ENCODE measurements around the gene LDLRAD2. TPM values are rescaled to one million over a fixed set of nuclear protein-coding genes. Genes with fewer than 3 reads are reported as not detected.

The LDLRAD2 gene
- total and polyA plus RNA-seq, 2 of the 4 experiments (the other 2 are of a cell fraction) = 0.05 TPM; not detected in 1

GRCh38 chr1:21773585-21773984, 38.5 kb upstream of the LDLRAD2 start:
- Histone ChIP-seq H2BK20ac (ENCODE audit: low read depth, low read length) (no peak overlapping the region), H3K4me3 (ENCODE audit: insufficient read depth, low read depth, low read length) (no peak overlapping the region), H2BK15ac (ENCODE audit: low read depth, low read length) (no peak overlapping the region), H4K8ac (ENCODE audit: low read depth in 2 of 2, low read length in 2 of 2) (no peak overlapping the region), H2BK5ac (ENCODE audit: low read depth, low read length, poor library complexity, severe bottlenecking) (no peak overlapping the region), H2AK9ac (replicated peaks; ENCODE audit: low read depth, low read length, poor library complexity) (no peak overlapping the region), H3K36me3 (ENCODE audit: control insufficient read depth, insufficient read depth, low read length) (no peaks in the 10 kb centered on the region), H3K56ac (ENCODE audit: extremely low read depth, insufficient read depth, low read length) (no peak overlapping the region), H3K9me1 (ENCODE audit: insufficient read depth, low read length) (peaks cover 22% of the 10 kb centered on the region), H4K20me1 (ENCODE audit: insufficient read depth, low read length) (peaks cover 91% of the 10 kb centered on the region), H3K23ac (ENCODE audit: low read depth, low read length) (no peak overlapping the region), H2AK5ac (ENCODE audit: low read depth, low read length) (no peak overlapping the region), H3K4me1 (ENCODE audit: control insufficient read depth, insufficient read depth, low read length) (peaks cover 10% of the 10 kb centered on the region), H3K27me3 (ENCODE audit: control insufficient read depth, insufficient read depth, low read length) (no peaks in the 10 kb centered on the region), H3K14ac (replicated peaks; ENCODE audit: low read depth, low read length) (no peak overlapping the region), H2BK120ac (ENCODE audit: low read depth, low read length) (no peak overlapping the region), H3K4ac (ENCODE audit: low read depth, low read length) (no peak overlapping the region), H3K9me3 (ENCODE audit: control insufficient read depth, insufficient read depth, low read length) (peaks cover 2% of the 10 kb centered on the region; the same call in 1 of the 2 replicates), H4K91ac (ENCODE audit: insufficient read depth, low read depth, low read length) (no peak overlapping the region), H3K27ac (ENCODE audit: insufficient read depth, low read length) (no peak overlapping the region), H3K9ac (ENCODE audit: low read depth, low read length) (no peak overlapping the region), H3K4me2 (ENCODE audit: low read depth, low read length) (no peak overlapping the region), H4K5ac (ENCODE audit: low read depth, low read length) (no peak overlapping the region), H3K18ac (ENCODE audit: low read depth, low read length) (no peak overlapping the region), H2AFZ (replicated peaks; ENCODE audit: low read length, poor library complexity) (no peak overlapping the region), H3K79me1 (ENCODE audit: low read depth in 1 of 2, low read length in 2 of 2) (peaks cover 26 to 69% of the 10 kb centered on the region in 2 experiments)
- DNase-seq (no peak), ATAC-seq (ENCODE audit: low read depth) (no peak)
- ChIA-PET POLR2A (ENCODE audit: unreplicated experiment) (no interaction called here), CTCF (no interaction called here)
- intact Hi-C loops (cut with micrococcal nuclease) = no loop called here
- dilution Hi-C loops (cut with HindIII; ENCODE audit: low sequenced_read_pairs, unreplicated experiment) = no loop called here
- no TSS peak for BruUV-seq (replicated peaks)
- in situ Hi-C loops (cut with MboI; ENCODE audit: low sequenced_read_pairs) = no loop called here
- no peak for TF ChIP-seq NFE2L2 (IDR thresholded peaks at IDR 0.05; ENCODE audit: low read depth, low read length)
- TF ChIP-seq MAFK (IDR thresholded peaks at IDR 0.05; ENCODE audit: low read depth, low read length) = no peak
- no peak for TF ChIP-seq MXI1 (IDR thresholded peaks at IDR 0.05; ENCODE audit: borderline replicate concordance, low read depth, low read length)
- TF ChIP-seq, protein P1, sequence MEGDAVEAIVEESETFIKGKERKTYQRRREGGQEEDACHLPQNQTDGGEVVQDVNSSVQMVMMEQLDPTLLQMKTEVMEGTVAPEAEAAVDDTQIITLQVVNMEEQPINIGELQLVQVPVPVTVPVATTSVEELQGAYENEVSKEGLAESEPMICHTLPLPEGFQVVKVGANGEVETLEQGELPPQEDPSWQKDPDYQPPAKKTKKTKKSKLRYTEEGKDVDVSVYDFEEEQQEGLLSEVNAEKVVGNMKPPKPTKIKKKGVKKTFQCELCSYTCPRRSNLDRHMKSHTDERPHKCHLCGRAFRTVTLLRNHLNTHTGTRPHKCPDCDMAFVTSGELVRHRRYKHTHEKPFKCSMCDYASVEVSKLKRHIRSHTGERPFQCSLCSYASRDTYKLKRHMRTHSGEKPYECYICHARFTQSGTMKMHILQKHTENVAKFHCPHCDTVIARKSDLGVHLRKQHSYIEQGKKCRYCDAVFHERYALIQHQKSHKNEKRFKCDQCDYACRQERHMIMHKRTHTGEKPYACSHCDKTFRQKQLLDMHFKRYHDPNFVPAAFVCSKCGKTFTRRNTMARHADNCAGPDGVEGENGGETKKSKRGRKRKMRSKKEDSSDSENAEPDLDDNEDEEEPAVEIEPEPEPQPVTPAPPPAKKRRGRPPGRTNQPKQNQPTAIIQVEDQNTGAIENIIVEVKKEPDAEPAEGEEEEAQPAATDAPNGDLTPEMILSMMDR (conservative IDR thresholded peaks at IDR 0.05; ENCODE audit: low read depth, low read length) = no peak
- no peak for TF ChIP-seq POLR2A (IDR thresholded peaks at IDR 0.05; ENCODE audit: low read depth, low read length)
- TF ChIP-seq, protein P2, sequence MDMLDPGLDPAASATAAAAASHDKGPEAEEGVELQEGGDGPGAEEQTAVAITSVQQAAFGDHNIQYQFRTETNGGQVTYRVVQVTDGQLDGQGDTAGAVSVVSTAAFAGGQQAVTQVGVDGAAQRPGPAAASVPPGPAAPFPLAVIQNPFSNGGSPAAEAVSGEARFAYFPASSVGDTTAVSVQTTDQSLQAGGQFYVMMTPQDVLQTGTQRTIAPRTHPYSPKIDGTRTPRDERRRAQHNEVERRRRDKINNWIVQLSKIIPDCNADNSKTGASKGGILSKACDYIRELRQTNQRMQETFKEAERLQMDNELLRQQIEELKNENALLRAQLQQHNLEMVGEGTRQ (IDR thresholded peaks at IDR 0.05; ENCODE audit: low read depth, low read length) = no peak
- no peak for TF ChIP-seq MAZ (IDR thresholded peaks at IDR 0.05; ENCODE audit: borderline replicate concordance, low read depth, low read length)
- WGBS, 2 experiments (ENCODE audit: extremely low coverage in 2 of 2, insufficient read length in 1 of 2) = no CpG with 5 or more reads among the region's 3 CpGs

Data from IMR-90 (cell line).